Amniotic epithelial cell (primary cell): ENCODE measurements around the gene DMPK.
"Not testable (repeated sequence)": the region's sequence is repeated elsewhere in the genome, so short reads cannot be mapped to it uniquely, and the experiment has no call there.

Experiments used
- DNase-seq: peaks from one replicate; pipeline ENCODE4 v3.0.0-alpha.2; 2010; ENCODE audit warnings: low read depth

DMPK gene

DNA sequence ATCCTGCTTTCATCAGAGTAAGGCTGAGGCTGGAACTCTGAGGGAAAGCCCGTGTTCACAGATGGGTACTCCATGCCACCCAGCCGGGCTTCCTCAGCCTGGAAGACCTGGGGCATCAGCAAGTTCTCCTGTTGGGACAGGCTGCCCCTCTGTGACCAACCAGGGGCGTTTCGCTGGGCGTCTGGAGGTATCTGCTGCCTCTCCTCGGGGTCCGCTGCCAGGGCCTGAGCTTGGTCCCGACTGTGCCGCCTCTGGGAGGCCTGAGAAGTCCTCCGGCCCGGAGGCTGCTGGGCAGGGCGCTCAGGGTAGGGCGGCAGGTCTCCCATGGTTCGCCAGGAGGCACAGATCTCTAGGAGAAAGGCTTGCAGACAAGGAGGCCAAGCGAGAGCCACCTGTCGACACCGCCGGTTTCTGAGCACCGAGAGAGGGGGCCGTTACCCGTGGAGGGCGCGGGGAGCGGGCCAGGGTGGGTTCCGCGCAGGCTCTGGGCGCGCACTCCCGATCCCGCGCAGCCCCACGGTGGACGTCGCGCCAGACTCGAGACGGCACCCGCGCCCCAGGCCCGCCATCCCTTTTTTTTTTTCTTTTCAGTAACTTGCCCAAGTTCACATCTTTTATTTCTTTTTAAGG is 32.7 kb upstream of the DMPK start, which contains the start of gene RSPH6A:
RSPH6A (minus strand) TSS at position 458 of the 630 bp plus-strand sequence; CDS start at position 326, 132 bp downstream.
- DNase-seq, result no peak

GRCh38 chr19:45814166-45814780 is 32.0 kb upstream of the DMPK start:
- DNase-seq, result no peak

GRCh38 chr19:45812297-45812696 is 30.0 kb upstream of the DMPK start:
- DNase-seq, result no peak

- peak; percentile 73 for DNase-seq
Observed at GRCh38 chr19:45809643-45810159, 27.4 kb upstream of the DMPK start.

GRCh38 chr19:45805719-45806118 is 23.4 kb upstream of the DMPK start:
- DNase-seq, result no peak

- DNase-seq, result no peak
Observed at GRCh38 chr19:45804959-45805230, 22.6 kb upstream of the DMPK start.

DNA sequence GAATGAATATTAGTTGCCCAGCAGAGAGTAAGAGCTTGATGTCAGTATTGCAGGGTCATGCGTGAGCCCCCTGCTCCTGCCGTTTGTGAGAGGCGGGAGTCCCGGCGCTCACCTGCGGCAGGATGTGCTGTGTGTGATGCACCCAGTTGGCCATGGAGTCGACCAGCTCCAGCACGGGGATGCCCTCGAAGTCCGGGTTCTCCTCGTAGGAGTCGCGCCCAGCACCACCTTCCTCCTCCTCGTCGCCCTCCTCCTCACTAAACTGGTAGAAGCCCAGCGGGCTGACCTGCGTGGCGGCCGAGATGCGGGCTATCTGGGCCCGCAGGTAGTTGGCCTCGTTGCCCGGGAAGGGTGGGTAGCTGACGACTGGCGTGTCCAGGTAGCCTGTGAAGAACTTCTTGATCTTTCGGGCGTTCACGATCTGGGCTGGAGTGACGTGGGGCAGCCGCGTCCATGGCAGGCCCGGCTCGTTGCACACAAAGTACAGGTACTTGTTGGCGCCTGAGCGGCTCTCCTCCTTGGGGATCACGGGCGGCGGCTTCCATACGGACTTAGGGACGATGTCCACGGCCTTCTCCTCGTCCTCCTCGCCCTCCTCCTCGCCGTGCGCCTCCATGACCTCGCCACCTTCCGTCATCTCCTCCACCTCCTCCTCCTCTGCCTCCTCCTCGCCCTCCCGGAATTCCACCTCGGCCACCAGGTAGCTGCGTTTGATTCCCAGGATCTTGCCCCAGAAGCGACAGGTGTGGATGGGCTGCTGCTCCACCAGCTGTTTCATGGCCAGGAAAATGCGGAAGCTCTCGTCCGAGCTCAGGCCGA is 22.1 kb upstream of the DMPK start:
- no peak for DNase-seq

- no peak for DNase-seq
Observed at GRCh38 chr19:45801603-45802175, 19.4 kb upstream of the DMPK start.

GRCh38 chr19:45800070-45800553 is 17.8 kb upstream of the DMPK start:
- DNase-seq, result peak; percentile 72

GRCh38 chr19:45799541-45799940 is 17.3 kb upstream of the DMPK start:
- not testable (repeated sequence) for DNase-seq

- peak; percentile 87 for DNase-seq
Observed at GRCh38 chr19:45798995-45799517, 16.8 kb upstream of the DMPK start.

GRCh38 chr19:45794627-45795026 is 12.3 kb upstream of the DMPK start:
- DNase-seq, result no peak

DNA sequence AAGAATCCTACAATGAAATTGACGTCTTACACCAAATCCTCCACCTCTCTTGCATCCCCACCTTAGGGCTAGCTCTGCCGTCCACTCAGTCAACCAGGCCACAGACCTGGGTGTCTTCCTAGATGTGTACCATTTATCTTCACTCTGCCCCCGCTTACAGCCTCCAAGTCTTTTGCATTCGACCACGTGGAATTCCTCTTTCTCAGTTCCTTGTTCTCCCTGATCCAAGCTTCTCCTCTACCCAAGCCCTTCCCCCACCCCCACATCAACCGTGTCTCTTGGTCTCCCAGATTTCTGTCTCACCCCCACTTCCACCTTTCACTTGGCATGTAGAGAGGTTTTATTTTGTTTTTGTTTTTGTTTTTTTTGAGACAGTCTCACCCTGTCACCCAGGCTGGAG is 11.6 kb upstream of the DMPK start:
- DNase-seq, result no peak

DNA sequence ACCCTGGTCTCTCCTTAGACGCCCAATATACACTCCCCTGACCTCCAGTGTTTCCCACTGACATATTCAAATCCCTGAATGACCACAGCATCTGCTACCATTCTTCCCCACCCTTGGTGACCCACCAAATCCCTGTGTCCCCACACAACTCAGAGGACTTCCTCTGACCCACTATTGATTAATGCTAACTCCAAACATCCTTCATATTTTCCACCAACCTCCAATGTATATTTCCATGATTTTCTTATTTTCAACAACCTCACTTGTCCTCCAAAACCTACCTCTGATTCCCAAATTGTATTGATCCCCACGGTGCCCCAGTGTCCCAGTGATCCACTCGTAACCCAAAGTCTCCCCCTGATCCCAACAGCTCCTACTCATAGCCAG is 10.9 kb upstream of the DMPK start:
- DNase-seq, result no peak

- DNase-seq, result peak; percentile 95
Observed at GRCh38 chr19:45792470-45793177, 10.3 kb upstream of the DMPK start, which contains the start of gene DMWD. TSS of gene DMWD (minus strand) at chr19:45792845. CDS start at chr19:45792756, 89 bp downstream.

DNA sequence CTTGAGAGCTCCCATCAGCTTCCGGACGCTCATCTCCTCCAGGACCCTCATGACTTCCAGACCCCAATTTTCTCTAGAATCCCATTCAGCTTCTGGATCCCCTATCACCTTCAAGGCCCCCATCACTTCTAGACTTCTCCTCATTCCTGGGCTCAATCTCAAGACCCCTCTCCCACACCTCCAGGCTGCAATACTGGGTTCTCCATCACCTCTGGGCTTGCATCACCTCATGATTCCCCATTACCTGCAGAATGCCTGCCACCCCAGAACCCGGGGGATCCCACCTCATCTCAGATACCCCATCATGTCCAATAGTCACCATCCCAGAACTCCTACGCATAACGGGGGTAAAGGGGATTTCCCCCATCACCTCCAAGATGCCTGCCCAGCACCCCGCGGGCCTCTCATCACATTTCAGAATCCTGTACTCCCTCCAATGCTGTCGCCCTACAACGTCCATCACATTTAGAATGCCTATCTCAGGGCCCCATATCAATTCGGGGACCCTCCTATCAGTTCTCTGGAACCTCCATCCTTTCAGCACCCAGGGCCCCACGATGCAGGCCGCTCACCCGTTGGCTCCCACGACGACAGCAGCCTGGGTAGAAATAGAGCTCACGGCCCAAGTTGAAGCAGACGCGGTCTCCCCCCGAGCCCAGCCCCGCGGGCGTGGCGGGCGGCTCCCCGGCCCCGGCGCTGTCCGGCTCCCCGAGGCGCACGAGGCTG is 9.6 kb upstream of the DMPK start:
- DNase-seq, result no peak

GRCh38 chr19:45790942-45791341 is 8.7 kb upstream of the DMPK start:
- no peak for DNase-seq

- no peak for DNase-seq
Observed at GRCh38 chr19:45789035-45789786, 6.9 kb upstream of the DMPK start.

GRCh38 chr19:45786533-45786894 is 4.2 kb upstream of the DMPK start:
- DNase-seq, result no peak
